Caco-2 (cell line): ENCODE data around the gene HEPN1. TPM values are rescaled to one million over a fixed set of nuclear protein-coding genes. Genes with fewer than 3 reads are reported as not detected.

Source experiments
- BruUV-seq: library from RNA; stranded (reverse); fragments of 400-500 nt; replicated peaks from 2 replicates; lab custom pipeline; 2021; lab: Mats Ljungman, UMichigan
- CTCF ChIA-PET: fragments of 300-600 bp; sonication (Branson Sonifier 250); formaldehyde crosslinking; loops from one replicate; lab custom pipeline; 2022; ENCODE audit warnings: antibody characterized with exemption; lab: Charles Lee
- POLR2A ChIA-PET: fragments of 300-600 bp; sonication (Branson Sonifier 250); formaldehyde crosslinking; loops from one replicate; lab custom pipeline; 2022; ENCODE audit warnings: antibody characterized with exemption; lab: Charles Lee
- DNase-seq, 2 experiments: peaks; one replicate each; pipeline versions ENCODE4 v3.0.0 to v3.0.0-alpha.2; 2020 to 2022
- H3K27me3 ChIP-seq: replicated peaks from 2 replicates; pipeline ENCODE4 v1.6.0; 2011; ENCODE audit warnings: low read length; ENCODE audit not compliant: control insufficient read depth, insufficient read depth
- H3K36me3 ChIP-seq: 2 replicates; pipeline ENCODE4 v1.5.1; 2011; ENCODE audit warnings: low read length; ENCODE audit not compliant: control insufficient read depth, insufficient read depth
- H3K4me1 ChIP-seq: fragments of 250-450 bp; sonication (Bioruptor Pico); 2 replicates; pipeline ENCODE4 v1.5.1; 2020; ENCODE audit warnings: mild to moderate bottlenecking
- H3K4me3 ChIP-seq: 2 replicates; pipeline ENCODE4 v1.5.1; 2011; ENCODE audit warnings: low read depth, mild to moderate bottlenecking, control low read depth, low read length
- H3K9me3 ChIP-seq: fragments of 250-450 bp; sonication (Bioruptor Pico); 2 replicates; pipeline ENCODE4 v1.5.1; 2020; ENCODE audit warnings: mild to moderate bottlenecking, moderate library complexity
- H3K27ac Mint-ChIP-seq: one replicate; pipeline ENCODE4 v1.8.0; 2022; ENCODE audit warnings: mixed read lengths; ENCODE audit not compliant: unreplicated experiment
- H3K27me3 Mint-ChIP-seq: one replicate; pipeline ENCODE4 v1.8.0; 2022; ENCODE audit warnings: mixed read lengths; ENCODE audit not compliant: insufficient read depth, unreplicated experiment
- H3K36me3 Mint-ChIP-seq: one replicate; pipeline ENCODE4 v1.8.0; 2022; ENCODE audit warnings: mild to moderate bottlenecking, mixed read lengths; ENCODE audit not compliant: insufficient read depth, unreplicated experiment
- H3K4me1 Mint-ChIP-seq: one replicate; pipeline ENCODE4 v1.8.0; 2022; ENCODE audit warnings: low read depth, mixed read lengths; ENCODE audit not compliant: unreplicated experiment
- H3K4me3 Mint-ChIP-seq: one replicate; pipeline ENCODE4 v1.8.0; 2022; ENCODE audit warnings: mild to moderate bottlenecking, moderate library complexity, mixed read lengths; ENCODE audit not compliant: unreplicated experiment
- H3K9me3 Mint-ChIP-seq: one replicate; pipeline ENCODE4 v1.8.0; 2022; ENCODE audit warnings: mixed read lengths; ENCODE audit not compliant: unreplicated experiment
- intact Hi-C: fragments of 100-400 bp; cut with micrococcal nuclease; formaldehyde crosslinking; loops from one replicate; pipeline ENCODE4 v1.10.0; 2022; ENCODE audit not compliant: unreplicated experiment
- total RNA-seq: library from RNA; stranded (reverse); gene quantifications from 2 replicates; pipeline ENCODE4 v1.2.3, GENCODE V29; 2022
- TF ChIP-seq, protein P1 (sequence below), 2 experiments: fragments of 200-600 bp in 1 of 2; IDR thresholded peaks; 1 replicate in 1 of 2; 2 replicates in 1 of 2; pipeline versions ENCODE4 v1.5.1 to v1.8.0; 2011 to 2022; ENCODE audit warnings: antibody characterized with exemption in 1 of 2, control low read depth in 1 of 2, inconsistent platforms in 1 of 2, low read depth in 1 of 2, low read length in 1 of 2, mild to moderate bottlenecking in 1 of 2, moderate library complexity in 1 of 2; ENCODE audit not compliant: insufficient read depth in 1 of 2, severe bottlenecking in 1 of 2, unreplicated experiment in 1 of 2

HEPN1 gene
- total RNA-seq, 1 experiment from 2014 or later, result not detected

DNA sequence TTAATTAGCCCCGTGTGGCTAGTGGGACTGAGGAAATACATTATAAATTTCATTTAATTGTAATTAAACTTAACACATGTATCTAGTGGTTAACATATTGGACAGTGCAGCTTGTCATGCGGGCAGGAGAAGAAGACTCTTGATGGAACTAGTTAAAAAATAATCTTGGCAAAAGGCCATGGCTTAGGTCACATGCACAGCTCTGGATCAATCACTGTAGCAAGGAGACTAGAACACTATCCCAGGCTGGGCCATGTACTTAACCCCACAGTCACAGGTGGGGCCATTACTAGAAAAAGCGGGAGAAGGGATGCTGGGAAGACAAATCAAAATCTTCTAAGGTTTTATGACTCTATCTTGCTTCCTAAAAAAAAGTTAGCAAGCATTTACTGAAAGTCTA, 25.5 kb downstream of the HEPN1 start:
- H3K27me3 Mint-ChIP-seq, result peaks cover 9% of the 10 kb centered on the region
- H3K4me1 Mint-ChIP-seq, result no peaks in the 10 kb centered on the region
- H3K4me3 Mint-ChIP-seq, result no peak overlapping the region
- Histone ChIP-seq H3K9me3 (no peaks in the 10 kb centered on the region), H3K4me1 (no peaks in the 10 kb centered on the region), H3K36me3 (no peaks in the 10 kb centered on the region), H3K27me3 (no peaks in the 10 kb centered on the region), H3K4me3 (no peak overlapping the region)
- H3K36me3 Mint-ChIP-seq, result no peaks in the 10 kb centered on the region
- H3K27ac Mint-ChIP-seq, result no peak overlapping the region
- H3K9me3 Mint-ChIP-seq, result peaks cover 13% of the 10 kb centered on the region
- TF ChIP-seq, protein P1, sequence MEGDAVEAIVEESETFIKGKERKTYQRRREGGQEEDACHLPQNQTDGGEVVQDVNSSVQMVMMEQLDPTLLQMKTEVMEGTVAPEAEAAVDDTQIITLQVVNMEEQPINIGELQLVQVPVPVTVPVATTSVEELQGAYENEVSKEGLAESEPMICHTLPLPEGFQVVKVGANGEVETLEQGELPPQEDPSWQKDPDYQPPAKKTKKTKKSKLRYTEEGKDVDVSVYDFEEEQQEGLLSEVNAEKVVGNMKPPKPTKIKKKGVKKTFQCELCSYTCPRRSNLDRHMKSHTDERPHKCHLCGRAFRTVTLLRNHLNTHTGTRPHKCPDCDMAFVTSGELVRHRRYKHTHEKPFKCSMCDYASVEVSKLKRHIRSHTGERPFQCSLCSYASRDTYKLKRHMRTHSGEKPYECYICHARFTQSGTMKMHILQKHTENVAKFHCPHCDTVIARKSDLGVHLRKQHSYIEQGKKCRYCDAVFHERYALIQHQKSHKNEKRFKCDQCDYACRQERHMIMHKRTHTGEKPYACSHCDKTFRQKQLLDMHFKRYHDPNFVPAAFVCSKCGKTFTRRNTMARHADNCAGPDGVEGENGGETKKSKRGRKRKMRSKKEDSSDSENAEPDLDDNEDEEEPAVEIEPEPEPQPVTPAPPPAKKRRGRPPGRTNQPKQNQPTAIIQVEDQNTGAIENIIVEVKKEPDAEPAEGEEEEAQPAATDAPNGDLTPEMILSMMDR (IDR thresholded peaks at IDR 0.05; ENCODE audit: insufficient read depth in 1 of 2, low read depth in 1 of 2, low read length in 1 of 2, severe bottlenecking in 1 of 2, unreplicated experiment in 1 of 2), result no peak
- ChIA-PET CTCF (no interaction called here), POLR2A (no interaction called here)
- DNase-seq, result no peak
- intact Hi-C loops, result no loop called here
- BruUV-seq, result no TSS peak

DNA sequence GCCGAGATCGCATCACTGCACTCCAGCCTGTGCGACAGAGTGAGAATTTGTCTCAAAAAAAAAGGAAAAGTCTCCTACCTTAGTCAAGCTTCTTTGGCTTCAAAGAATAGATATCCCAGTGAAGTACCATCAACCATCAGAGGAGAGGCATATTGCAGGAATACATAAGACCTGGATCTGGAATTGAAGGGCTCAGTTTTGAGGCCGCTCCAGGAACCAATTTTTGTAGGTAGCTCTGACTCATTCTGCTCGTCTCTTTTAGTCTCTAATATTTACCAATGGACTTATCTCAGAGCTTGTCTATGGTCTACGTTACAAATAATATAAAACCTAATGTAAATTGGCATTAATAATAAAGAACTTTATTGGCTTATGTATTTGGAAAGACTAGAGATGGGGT, 26.8 kb downstream of the HEPN1 start:
- BruUV-seq, result no TSS peak
- H3K4me3 ChIP-seq, result no peak overlapping the region
- intact Hi-C loops, result no loop called here
- no peaks in the 10 kb centered on the region for H3K4me1 Mint-ChIP-seq
- no peak overlapping the region for H3K27ac Mint-ChIP-seq
- peaks cover 9% of the 10 kb centered on the region for H3K27me3 Mint-ChIP-seq
- no peak for DNase-seq
- POLR2A ChIA-PET, result no interaction called here
- TF ChIP-seq, protein P1 (IDR thresholded peaks at IDR 0.05; ENCODE audit: insufficient read depth in 1 of 2, low read depth in 1 of 2, low read length in 1 of 2, severe bottlenecking in 1 of 2, unreplicated experiment in 1 of 2), result no peak
- no peaks in the 10 kb centered on the region for H3K36me3 ChIP-seq
- H3K9me3 Mint-ChIP-seq, result peaks cover 13% of the 10 kb centered on the region
- CTCF ChIA-PET, result no interaction called here
- no peaks in the 10 kb centered on the region for H3K4me1 ChIP-seq
- H3K9me3 ChIP-seq, result no peaks in the 10 kb centered on the region
- no peak overlapping the region for H3K4me3 Mint-ChIP-seq
- no peaks in the 10 kb centered on the region for H3K27me3 ChIP-seq
- H3K36me3 Mint-ChIP-seq, result no peaks in the 10 kb centered on the region

DNA sequence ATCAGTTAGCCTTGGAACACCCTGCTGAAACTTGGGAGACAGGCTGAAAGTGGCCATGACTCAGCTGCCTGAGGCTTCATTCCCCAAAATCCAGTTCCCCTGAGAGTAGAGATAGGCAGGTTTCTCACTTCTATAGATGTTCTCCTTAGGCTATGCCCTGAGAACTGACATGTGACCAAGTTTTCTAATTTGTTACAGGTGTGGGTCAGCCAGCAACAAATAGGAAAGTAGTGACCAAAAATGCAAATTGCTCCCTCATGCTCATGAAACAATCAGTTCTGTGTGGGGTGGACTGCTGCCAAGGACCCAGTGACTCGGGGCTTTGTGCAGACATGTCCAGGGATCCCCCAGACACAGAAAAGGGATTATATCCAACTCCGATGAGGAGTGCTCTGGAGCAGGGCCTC, 27.7 kb downstream of the HEPN1 start:
- BruUV-seq, result no TSS peak
- no peaks in the 10 kb centered on the region for H3K4me1 ChIP-seq
- peaks cover 9% of the 10 kb centered on the region for H3K27me3 Mint-ChIP-seq

More for the DNA sequence above, 27.7 kb downstream of the HEPN1 start:
- H3K9me3 Mint-ChIP-seq, result peaks cover 13% of the 10 kb centered on the region
- Histone ChIP-seq H3K4me3 (no peak overlapping the region), H3K36me3 (no peaks in the 10 kb centered on the region), H3K27me3 (no peaks in the 10 kb centered on the region), H3K9me3 (no peaks in the 10 kb centered on the region)
- no peaks in the 10 kb centered on the region for H3K4me1 Mint-ChIP-seq
- no peak for DNase-seq
- ChIA-PET CTCF (no interaction called here), POLR2A (no interaction called here)
- no peak overlapping the region for H3K4me3 Mint-ChIP-seq
- intact Hi-C loops, result no loop called here
- H3K27ac Mint-ChIP-seq, result no peak overlapping the region
- H3K36me3 Mint-ChIP-seq, result no peaks in the 10 kb centered on the region
- TF ChIP-seq, protein P1 (IDR thresholded peaks at IDR 0.05; ENCODE audit: insufficient read depth in 1 of 2, low read depth in 1 of 2, low read length in 1 of 2, severe bottlenecking in 1 of 2, unreplicated experiment in 1 of 2), result no peak
